Measurements from ENCODE around the gene INTS11. TPM values are rescaled to one million over a fixed set of nuclear protein-coding genes. Genes with fewer than 3 reads are reported as not detected.

Gene INTS11
- total RNA-seq, 1 experiment from 2014 or later: 254 TPM

DNA sequence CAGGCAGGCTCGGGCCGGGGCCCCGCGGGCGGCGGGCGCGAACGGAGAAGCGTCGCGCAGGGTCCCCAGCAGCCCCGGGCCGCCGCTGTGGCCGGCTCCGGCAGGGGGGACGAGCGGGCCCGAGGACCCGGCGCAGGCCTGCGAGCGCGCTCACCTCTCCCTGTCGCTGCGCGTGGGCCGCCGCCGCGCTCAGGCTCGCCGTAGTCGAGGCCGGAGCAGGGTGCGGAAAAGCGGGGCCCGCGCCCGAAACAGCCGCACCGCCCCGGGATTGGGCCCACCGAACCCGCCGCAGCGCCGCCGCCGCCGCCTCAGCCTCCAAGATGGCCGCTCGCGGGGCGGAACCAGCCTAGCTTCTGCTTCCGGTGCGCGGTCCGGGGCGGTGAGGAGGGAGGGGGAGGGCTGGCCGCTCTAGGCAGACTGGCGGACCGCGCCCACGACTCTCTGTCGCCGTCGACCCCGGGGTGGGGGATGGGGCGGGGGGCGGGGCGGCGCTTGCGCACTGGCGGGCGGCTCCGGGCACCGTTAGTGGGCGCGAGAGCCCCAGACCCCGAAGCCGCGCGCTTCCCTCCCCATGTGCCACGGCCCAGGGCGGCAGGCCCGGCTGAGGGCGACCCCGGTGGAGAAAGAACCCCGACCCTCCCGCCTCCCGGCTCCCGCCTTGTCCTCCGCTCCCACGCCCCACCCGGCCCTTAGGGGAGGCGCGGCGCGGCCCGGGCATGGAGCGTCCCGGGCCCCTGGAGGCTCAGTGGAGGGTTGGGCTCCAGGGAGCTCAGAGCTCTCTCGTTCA, 50.8 kb downstream of the INTS11 start, which contains the start of gene UBE2J2:
UBE2J2 (minus strand) TSS at position 343 of the 787 bp plus-strand sequence. CDS start 5,862 bp downstream, outside the sequence.
- DNase-seq: peak; percentile 91
- H2AFZ ChIP-seq (ENCODE audit: low read length): peak within 1 kb of the TSS; percentile 78

DNA sequence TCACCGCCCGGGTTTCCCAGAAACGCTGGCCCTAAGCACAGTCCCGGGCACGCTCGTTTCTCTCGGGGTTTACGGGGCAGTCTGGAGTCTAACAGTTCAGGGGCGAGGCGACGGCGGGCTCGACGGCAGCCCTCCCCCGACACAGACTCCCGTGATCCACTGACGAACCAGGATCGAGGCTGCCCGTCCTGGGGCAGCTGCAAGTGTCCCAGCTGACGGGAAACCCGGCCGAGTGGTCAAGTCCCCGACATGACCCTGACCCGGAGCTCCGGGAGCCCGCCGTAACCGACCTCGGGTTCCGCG, 51.3 kb downstream of the INTS11 start:
- POLR2A ChIA-PET (ENCODE audit: unreplicated experiment): interaction anchor here (0.5 to 0.6 kb wide), 2 partner anchors 260 to 292 kb away, joined by 4 to 11 read pairs; partner anchors contain the start of gene ISG15
- no peak; the same call in 1 of the 2 replicates for ATAC-seq
- intact Hi-C loops (cut with micrococcal nuclease): no loop called here
- H3K36me3 ChIP-seq (ENCODE audit: low read depth, low read length): peaks cover 18% of the 10 kb centered on the region; the same call in 1 of the 2 replicates
- peak overlapping the region; percentile 100 for H3K4me2 ChIP-seq (ENCODE audit: low read length)
- H3K4me1 ChIP-seq (ENCODE audit: insufficient read depth, low read length): peaks cover 29% of the 10 kb centered on the region
- DNase-seq: no peak
- no peaks in the 10 kb centered on the region for H3K9me3 ChIP-seq (ENCODE audit: low read length)
- CTCF ChIA-PET: interaction anchor here (0.5 to 0.6 kb wide), 3 partner anchors 157 to 194 kb away, joined by 3 to 11 read pairs (median 8); no protein-coding TSS in a partner anchor
- peaks cover 12% of the 10 kb centered on the region for H4K20me1 ChIP-seq (ENCODE audit: low read length)
- H3K79me2 ChIP-seq (ENCODE audit: low read length): peaks cover 62% of the 10 kb centered on the region
- H3F3A ChIP-seq (ENCODE audit: low read length, unreplicated experiment): peaks cover 3% of the 10 kb centered on the region
- H3K27ac ChIP-seq (ENCODE audit: low read length): peak overlapping the region; percentile 90
- BruUV-seq (replicated peaks): no TSS peak
- H3K9me2 ChIP-seq (replicated peaks; ENCODE audit: low read length): no peaks in the 10 kb centered on the region
- H3K27me3 ChIP-seq (ENCODE audit: low read length): no peaks in the 10 kb centered on the region
- peak overlapping the region; percentile 98 for H3K9ac ChIP-seq (ENCODE audit: low read length)
- no peak overlapping the region for H2AFZ ChIP-seq (ENCODE audit: low read length)
- peak overlapping the region; percentile 96 for H3K4me3 ChIP-seq (ENCODE audit: low read length)
- TF ChIP-seq, protein P1, sequence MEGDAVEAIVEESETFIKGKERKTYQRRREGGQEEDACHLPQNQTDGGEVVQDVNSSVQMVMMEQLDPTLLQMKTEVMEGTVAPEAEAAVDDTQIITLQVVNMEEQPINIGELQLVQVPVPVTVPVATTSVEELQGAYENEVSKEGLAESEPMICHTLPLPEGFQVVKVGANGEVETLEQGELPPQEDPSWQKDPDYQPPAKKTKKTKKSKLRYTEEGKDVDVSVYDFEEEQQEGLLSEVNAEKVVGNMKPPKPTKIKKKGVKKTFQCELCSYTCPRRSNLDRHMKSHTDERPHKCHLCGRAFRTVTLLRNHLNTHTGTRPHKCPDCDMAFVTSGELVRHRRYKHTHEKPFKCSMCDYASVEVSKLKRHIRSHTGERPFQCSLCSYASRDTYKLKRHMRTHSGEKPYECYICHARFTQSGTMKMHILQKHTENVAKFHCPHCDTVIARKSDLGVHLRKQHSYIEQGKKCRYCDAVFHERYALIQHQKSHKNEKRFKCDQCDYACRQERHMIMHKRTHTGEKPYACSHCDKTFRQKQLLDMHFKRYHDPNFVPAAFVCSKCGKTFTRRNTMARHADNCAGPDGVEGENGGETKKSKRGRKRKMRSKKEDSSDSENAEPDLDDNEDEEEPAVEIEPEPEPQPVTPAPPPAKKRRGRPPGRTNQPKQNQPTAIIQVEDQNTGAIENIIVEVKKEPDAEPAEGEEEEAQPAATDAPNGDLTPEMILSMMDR (conservative IDR thresholded peaks at IDR 0.05; ENCODE audit: low read depth, low read length): no peak
- TF ChIP-seq EZH2phosphoT487 (IDR thresholded peaks at IDR 0.05; ENCODE audit: borderline replicate concordance, low read length) (no peak), EZH2 (IDR thresholded peaks at IDR 0.05; ENCODE audit: low read length, unreplicated experiment) (no peak)

More for the DNA sequence above, 50.8 kb downstream of the INTS11 start, which contains the start of gene UBE2J2:
- Histone ChIP-seq H3K79me2 (ENCODE audit: low read length) (peaks cover 57% of the 10 kb centered on the region), H3K27ac (ENCODE audit: low read length) (peak within 1 kb of the TSS; percentile 90), H3K4me1 (ENCODE audit: insufficient read depth, low read length) (peaks cover 29% of the 10 kb centered on the region), H3K27me3 (ENCODE audit: low read length) (no peaks in the 10 kb centered on the region), H3K9ac (ENCODE audit: low read length) (peak within 1 kb of the TSS; percentile 98), H3K9me2 (replicated peaks; ENCODE audit: low read length) (no peaks in the 10 kb centered on the region), H3K36me3 (ENCODE audit: low read depth, low read length) (peaks cover 13% of the 10 kb centered on the region; the same call in 1 of the 2 replicates), H3K4me2 (ENCODE audit: low read length) (peak within 1 kb of the TSS; percentile 100), H3K4me3 (ENCODE audit: low read length) (peak within 1 kb of the TSS; percentile 96), H4K20me1 (ENCODE audit: low read length) (peaks cover 12% of the 10 kb centered on the region), H3F3A (ENCODE audit: low read length, unreplicated experiment) (peaks cover 3% of the 10 kb centered on the region), H3K9me3 (ENCODE audit: low read length) (no peaks in the 10 kb centered on the region)
- TF ChIP-seq, protein P1 (conservative IDR thresholded peaks at IDR 0.05; ENCODE audit: low read depth, low read length): no peak
- TF ChIP-seq EZH2phosphoT487 (IDR thresholded peaks at IDR 0.05; ENCODE audit: borderline replicate concordance, low read length) (no peak), EZH2 (IDR thresholded peaks at IDR 0.05; ENCODE audit: low read length, unreplicated experiment) (no peak)
- ChIA-PET CTCF (interaction anchor here (0.5 to 0.6 kb wide), 4 partner anchors 43 to 195 kb away, joined by 3 to 11 read pairs (median 6); no protein-coding TSS in a partner anchor), POLR2A (ENCODE audit: unreplicated experiment) (interaction anchor here (0.6 kb wide), 2 partner anchors 10 to 293 kb away, joined by 3 to 11 read pairs; no protein-coding TSS in a partner anchor)
- peak; percentile 80 for ATAC-seq
- no TSS peak for BruUV-seq (replicated peaks)
- intact Hi-C loops (cut with micrococcal nuclease): no loop called here

All from PC-3 (cell line).